A549 (cell line): ENCODE results near the gene UXS1.

Experiments
- EP300 ChIP-seq, 2 experiments: fragments of >200 bp; sonication (Bioruptor Twin); formaldehyde crosslinking; IDR thresholded peaks; 2 replicates in 1 of 2; 3 replicates in 1 of 2; pipeline ENCODE4 v1.6.1; 2016 to 2017
- JUNB ChIP-seq: fragments of >200 bp; sonication (Bioruptor Twin); formaldehyde crosslinking; IDR thresholded peaks from 2 replicates; pipeline ENCODE4 v1.6.1; 2016
- TF ChIP-seq, protein P1 (sequence below): fragments of >200 bp; sonication (Bioruptor Twin); formaldehyde crosslinking; IDR thresholded peaks from 3 replicates; pipeline ENCODE4 v1.5.1; 2016
- TF ChIP-seq, protein P2 (sequence below): fragments of 150-350 bp; IDR thresholded peaks from 2 replicates; pipeline ENCODE4 v1.6.1; 2014; ENCODE audit warnings: low read depth, mild to moderate bottlenecking, low read length

- TF ChIP-seq, protein P1, sequence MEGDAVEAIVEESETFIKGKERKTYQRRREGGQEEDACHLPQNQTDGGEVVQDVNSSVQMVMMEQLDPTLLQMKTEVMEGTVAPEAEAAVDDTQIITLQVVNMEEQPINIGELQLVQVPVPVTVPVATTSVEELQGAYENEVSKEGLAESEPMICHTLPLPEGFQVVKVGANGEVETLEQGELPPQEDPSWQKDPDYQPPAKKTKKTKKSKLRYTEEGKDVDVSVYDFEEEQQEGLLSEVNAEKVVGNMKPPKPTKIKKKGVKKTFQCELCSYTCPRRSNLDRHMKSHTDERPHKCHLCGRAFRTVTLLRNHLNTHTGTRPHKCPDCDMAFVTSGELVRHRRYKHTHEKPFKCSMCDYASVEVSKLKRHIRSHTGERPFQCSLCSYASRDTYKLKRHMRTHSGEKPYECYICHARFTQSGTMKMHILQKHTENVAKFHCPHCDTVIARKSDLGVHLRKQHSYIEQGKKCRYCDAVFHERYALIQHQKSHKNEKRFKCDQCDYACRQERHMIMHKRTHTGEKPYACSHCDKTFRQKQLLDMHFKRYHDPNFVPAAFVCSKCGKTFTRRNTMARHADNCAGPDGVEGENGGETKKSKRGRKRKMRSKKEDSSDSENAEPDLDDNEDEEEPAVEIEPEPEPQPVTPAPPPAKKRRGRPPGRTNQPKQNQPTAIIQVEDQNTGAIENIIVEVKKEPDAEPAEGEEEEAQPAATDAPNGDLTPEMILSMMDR: no peak
- TF ChIP-seq, protein P2, sequence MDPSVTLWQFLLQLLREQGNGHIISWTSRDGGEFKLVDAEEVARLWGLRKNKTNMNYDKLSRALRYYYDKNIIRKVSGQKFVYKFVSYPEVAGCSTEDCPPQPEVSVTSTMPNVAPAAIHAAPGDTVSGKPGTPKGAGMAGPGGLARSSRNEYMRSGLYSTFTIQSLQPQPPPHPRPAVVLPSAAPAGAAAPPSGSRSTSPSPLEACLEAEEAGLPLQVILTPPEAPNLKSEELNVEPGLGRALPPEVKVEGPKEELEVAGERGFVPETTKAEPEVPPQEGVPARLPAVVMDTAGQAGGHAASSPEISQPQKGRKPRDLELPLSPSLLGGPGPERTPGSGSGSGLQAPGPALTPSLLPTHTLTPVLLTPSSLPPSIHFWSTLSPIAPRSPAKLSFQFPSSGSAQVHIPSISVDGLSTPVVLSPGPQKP: no peak
- TF ChIP-seq EP300 (IDR thresholded peaks at IDR 0.05) (no peak), JUNB (no peak)
Observed at GRCh38 chr2:106208399-106208798, 14.3 kb upstream of the UXS1 start.
